Measurements from ENCODE around the gene ZC3H18. TPM values are rescaled to one million over a fixed set of nuclear protein-coding genes. Genes with fewer than 3 reads are reported as not detected.

ZC3H18 gene
- total RNA-seq, 4 donors from 2014 or later: 19.7 to 52.2 (median 28.1) TPM

DNA sequence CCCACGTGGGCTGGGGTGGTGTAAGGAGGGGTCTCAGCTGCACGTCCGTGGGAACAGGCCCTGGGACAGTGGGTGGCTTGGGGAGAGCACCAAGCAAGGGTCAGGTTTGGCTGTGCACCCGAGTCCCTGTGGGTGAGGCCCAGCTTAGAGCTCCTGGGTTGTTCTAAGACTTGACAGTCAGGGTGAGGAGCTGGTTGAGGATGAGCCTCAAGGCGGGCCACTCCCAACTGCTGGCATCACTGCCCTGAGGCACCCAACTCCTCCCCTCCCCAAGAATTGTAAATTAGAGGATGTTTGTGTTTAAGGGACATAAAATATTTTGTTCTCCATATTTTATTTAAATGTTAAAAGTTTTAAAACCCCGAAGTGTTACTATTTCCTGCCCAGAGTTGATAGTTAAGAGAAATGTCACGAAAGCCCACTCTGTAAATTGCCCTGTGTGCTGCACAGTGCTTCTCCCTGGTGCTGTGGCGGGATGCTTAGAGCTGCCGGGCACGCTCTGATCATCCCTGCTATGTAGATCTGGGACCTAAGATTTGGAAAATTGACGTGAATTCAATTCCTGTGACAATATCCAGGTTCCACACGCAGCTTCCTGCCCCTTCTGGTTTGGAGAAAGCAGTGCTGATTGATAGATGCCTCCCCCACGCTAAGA is 15.9 kb downstream of the ZC3H18 start:
- Histone ChIP-seq H3K36me3 (peaks cover 0 to 80% (median 7%) of the 10 kb centered on the region in 3 donors), H3K4me1 (no peaks in the 10 kb centered on the region), H3K27ac (no peak overlapping the region), H3K9me3 (no peaks in the 10 kb centered on the region), H3K27me3 (no peaks in the 10 kb centered on the region), H3K4me3 (no peak overlapping the region)
- 83 to 92% methylated on average over 13 of the region's 13 CpGs for WGBS, 2 donors
- DNase-seq (ENCODE audit: low spot score in 2 of 2): no peak
- TF ChIP-seq EP300 (IDR thresholded peaks at IDR 0.05): no peak
- TF ChIP-seq POLR2A (IDR thresholded peaks at IDR 0.05): no peak
- TF ChIP-seq, protein P1, sequence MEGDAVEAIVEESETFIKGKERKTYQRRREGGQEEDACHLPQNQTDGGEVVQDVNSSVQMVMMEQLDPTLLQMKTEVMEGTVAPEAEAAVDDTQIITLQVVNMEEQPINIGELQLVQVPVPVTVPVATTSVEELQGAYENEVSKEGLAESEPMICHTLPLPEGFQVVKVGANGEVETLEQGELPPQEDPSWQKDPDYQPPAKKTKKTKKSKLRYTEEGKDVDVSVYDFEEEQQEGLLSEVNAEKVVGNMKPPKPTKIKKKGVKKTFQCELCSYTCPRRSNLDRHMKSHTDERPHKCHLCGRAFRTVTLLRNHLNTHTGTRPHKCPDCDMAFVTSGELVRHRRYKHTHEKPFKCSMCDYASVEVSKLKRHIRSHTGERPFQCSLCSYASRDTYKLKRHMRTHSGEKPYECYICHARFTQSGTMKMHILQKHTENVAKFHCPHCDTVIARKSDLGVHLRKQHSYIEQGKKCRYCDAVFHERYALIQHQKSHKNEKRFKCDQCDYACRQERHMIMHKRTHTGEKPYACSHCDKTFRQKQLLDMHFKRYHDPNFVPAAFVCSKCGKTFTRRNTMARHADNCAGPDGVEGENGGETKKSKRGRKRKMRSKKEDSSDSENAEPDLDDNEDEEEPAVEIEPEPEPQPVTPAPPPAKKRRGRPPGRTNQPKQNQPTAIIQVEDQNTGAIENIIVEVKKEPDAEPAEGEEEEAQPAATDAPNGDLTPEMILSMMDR (IDR thresholded peaks at IDR 0.05): no peak

DNA sequence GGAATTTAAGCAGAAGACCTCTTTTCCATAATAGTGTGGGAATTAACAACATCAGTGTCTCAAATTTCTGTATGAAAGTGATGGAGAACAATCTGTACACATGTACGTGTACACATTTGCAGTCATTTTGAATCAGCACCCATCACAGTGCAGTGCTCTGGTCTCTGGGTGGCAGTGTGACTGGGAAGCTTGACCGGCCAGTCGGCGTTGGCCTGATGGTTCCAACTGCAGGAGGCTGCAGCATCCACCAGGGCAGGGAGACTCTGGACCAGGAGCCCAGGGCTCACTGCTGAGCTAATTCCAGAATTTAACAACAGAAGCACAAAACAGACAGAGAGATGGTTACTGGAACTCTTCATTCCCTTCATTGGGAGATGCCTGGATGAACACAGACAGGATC is 17.9 kb downstream of the ZC3H18 start:
- no peak overlapping the region for H3K4me3 ChIP-seq
- 65 to 76% methylated on average over 4 of the region's 4 CpGs for WGBS, 2 donors
- peaks cover 0 to 18% (median 5%) of the 10 kb centered on the region in 4 donors for H3K4me1 ChIP-seq
- no peak overlapping the region for H3K27ac ChIP-seq
- DNase-seq (ENCODE audit: low spot score in 2 of 2): no peak
- peaks cover 0 to 70% (median 7%) of the 10 kb centered on the region in 3 donors for H3K36me3 ChIP-seq
- H3K9me3 ChIP-seq: no peaks in the 10 kb centered on the region
- TF ChIP-seq, protein P1 (IDR thresholded peaks at IDR 0.05): no peak
- TF ChIP-seq POLR2A (IDR thresholded peaks at IDR 0.05): no peak
- no peak for TF ChIP-seq EP300 (IDR thresholded peaks at IDR 0.05)
- no peaks in the 10 kb centered on the region for H3K27me3 ChIP-seq

DNA sequence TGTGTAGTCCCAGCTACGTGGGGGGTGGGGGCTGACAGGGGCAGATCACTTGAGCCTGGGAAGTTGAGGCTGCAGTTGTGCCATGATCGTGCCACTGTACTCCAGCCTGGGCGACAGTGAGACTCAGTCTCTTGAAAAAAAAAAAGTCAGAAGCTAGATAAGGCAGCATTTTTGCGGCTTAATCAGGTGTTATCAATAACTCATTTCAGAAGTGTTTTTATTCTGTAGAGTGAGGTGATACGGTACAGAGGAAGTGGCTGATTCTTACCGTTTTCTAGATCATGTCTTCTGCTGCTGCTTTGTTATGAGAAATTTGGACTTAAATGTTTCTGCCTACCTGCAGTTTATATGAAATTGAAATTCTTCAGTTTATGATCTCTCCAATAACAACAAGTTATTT is 18.6 kb downstream of the ZC3H18 start:
- WGBS, 2 donors: 86 to 88% methylated on average over 6 of the region's 6 CpGs
- no peaks in the 10 kb centered on the region for H3K27me3 ChIP-seq
- TF ChIP-seq POLR2A (IDR thresholded peaks at IDR 0.05): no peak
- TF ChIP-seq, protein P1 (IDR thresholded peaks at IDR 0.05): no peak
- no peak for TF ChIP-seq EP300 (IDR thresholded peaks at IDR 0.05)
- no peak overlapping the region for H3K27ac ChIP-seq
- DNase-seq (ENCODE audit: low spot score in 2 of 2): no peak
- no peaks in the 10 kb centered on the region for H3K9me3 ChIP-seq
- peaks cover 0 to 70% (median 7%) of the 10 kb centered on the region in 3 donors for H3K36me3 ChIP-seq
- H3K4me3 ChIP-seq: no peak overlapping the region
- peaks cover 0 to 24% (median 5%) of the 10 kb centered on the region in 4 donors for H3K4me1 ChIP-seq

DNA sequence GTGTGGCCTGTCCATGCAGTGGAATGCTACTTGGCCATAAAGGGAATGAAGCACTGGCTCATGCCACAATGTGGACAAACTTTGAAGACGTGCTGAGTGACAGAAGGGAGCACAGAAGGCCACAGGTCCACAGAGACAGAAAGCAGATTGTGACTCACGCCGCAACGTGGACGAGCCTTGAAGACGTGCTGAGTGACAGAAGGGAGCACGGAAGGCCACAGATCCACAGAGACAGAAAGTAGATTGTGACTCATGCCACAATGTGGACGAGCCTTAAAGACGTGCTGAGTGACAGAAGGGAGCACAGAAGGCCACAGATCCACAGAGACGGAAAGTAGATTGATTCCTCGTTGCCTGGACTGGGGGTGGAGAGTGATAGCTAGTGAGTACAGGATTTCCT is 19.2 kb downstream of the ZC3H18 start:
- Histone ChIP-seq H3K27ac (no peak overlapping the region), H3K4me1 (peaks cover 0 to 31% (median 9%) of the 10 kb centered on the region in 4 donors), H3K4me3 (no peak overlapping the region), H3K9me3 (no peaks in the 10 kb centered on the region), H3K27me3 (no peaks in the 10 kb centered on the region), H3K36me3 (peaks cover 0 to 70% (median 7%) of the 10 kb centered on the region in 3 donors)
- no peak for DNase-seq (ENCODE audit: low spot score in 2 of 2)
- TF ChIP-seq EP300 (IDR thresholded peaks at IDR 0.05) (no peak), POLR2A (IDR thresholded peaks at IDR 0.05) (no peak)
- TF ChIP-seq, protein P1 (IDR thresholded peaks at IDR 0.05): no peak
- 84 to 86% methylated on average over 11 of the region's 11 CpGs for WGBS, 2 donors

DNA sequence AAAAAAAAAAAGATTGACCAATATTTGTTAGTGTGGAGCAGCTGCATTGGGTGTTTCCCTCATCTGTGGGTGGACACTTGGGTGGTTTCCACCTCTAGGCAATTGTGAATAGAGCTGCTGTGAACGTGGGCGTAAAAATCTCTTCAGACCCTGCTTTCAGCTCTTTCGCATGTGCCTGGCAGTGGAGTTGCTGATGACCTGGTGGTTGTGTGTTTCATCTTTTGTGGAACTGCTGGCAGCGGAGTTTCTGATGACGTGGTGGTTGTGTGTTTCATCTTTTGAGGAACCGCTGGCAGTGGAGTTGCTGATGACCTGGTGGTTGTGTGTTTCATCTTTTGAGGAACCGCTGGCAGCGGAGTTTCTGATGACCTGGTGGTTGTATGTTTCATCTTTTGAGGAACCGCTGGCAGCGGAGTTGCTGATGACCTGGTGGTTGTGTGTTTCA is 21.4 kb downstream of the ZC3H18 start:
- peak overlapping the region in 2 of 4 donors; percentile 52 to 63 for H3K27ac ChIP-seq
- H3K27me3 ChIP-seq: no peaks in the 10 kb centered on the region
- peaks cover 0 to 52% (median 13%) of the 10 kb centered on the region in 4 donors for H3K4me1 ChIP-seq
- no peaks in the 10 kb centered on the region for H3K9me3 ChIP-seq
- no peak overlapping the region for H3K4me3 ChIP-seq
- peak in 1 of 2 donors; percentile 29 for TF ChIP-seq EP300 (IDR thresholded peaks at IDR 0.05)
- TF ChIP-seq, protein P1 (IDR thresholded peaks at IDR 0.05): no peak
- DNase-seq (ENCODE audit: low spot score in 2 of 2): peak; percentile 16 to 40
- 44 to 55% methylated on average over 10 of the region's 10 CpGs for WGBS, 2 donors
- peaks cover 0 to 60% (median 4%) of the 10 kb centered on the region in 3 donors for H3K36me3 ChIP-seq
